Lower leg skin (tissue), 4 donors: ENCODE data around the gene MBD4. TPM values are rescaled to one million over a fixed set of nuclear protein-coding genes. Genes with fewer than 3 reads are reported as not detected.

Experiments
- DNase-seq, 2 donors: peaks; one replicate each; pipeline ENCODE4 v3.0.0-alpha.2; 2019; ENCODE audit warnings: low spot score in 2 of 2
- H3K4me3 ChIP-seq: fragments of 200-600 bp; sonication (generic); 2 replicates; pipeline ENCODE4 v1.5.1; 2017; ENCODE audit warnings: mild to moderate bottlenecking, low read depth; ENCODE audit not compliant: poor library complexity, severe bottlenecking
- CTCF ChIP-seq, 3 donors: fragments of 450-650 bp; IDR thresholded peaks; one replicate each; pipeline ENCODE4 v1.5.1; 2016; ENCODE audit warnings: antibody characterized with exemption in 3 of 3, mild to moderate bottlenecking in 3 of 3, moderate library complexity in 2 of 3
- POLR2A ChIP-seq, 2 donors: fragments of 450-650 bp; IDR thresholded peaks; one replicate each; pipeline ENCODE4 v1.6.1; 2016 to 2017; ENCODE audit warnings: antibody characterized with exemption in 2 of 2, mild to moderate bottlenecking in 1 of 2, moderate library complexity in 1 of 2
- WGBS, 2 donors: methylation state at CpG; one replicate each; pipeline ENCODE4 v1.1.5; 2018; 5-methylcytosine and 5-hydroxymethylcytosine counted together
- intact Hi-C: fragments of 100-400 bp; cut with DNase I; formaldehyde crosslinking; loops from one replicate; pipeline ENCODE4 v1.15.0; 2023; ENCODE audit warnings: low total_unique reads
- total RNA-seq, 4 donors: library from RNA; depleted of rRNA; stranded (reverse); fragments of >200 nt; gene quantifications; one replicate each; pipeline ENCODE4 v1.1.0, GENCODE V29; 2016

The MBD4 gene
- total RNA-seq, 4 donors from 2014 or later: 14.5 to 36.9 (median 18.4) TPM

- WGBS, 2 donors: 68 to 83% methylated on average over 1 of the region's 1 CpG
- DNase-seq: no peak
- no peak overlapping the region for H3K4me3 ChIP-seq
- no peak for TF ChIP-seq POLR2A (IDR thresholded peaks at IDR 0.05)
- TF ChIP-seq CTCF (IDR thresholded peaks at IDR 0.05): no peak
- intact Hi-C loops: no loop called here
These were observed 21.3 kb upstream of the MBD4 start for GRCh38 chr3:129461022-129461421.

DNA sequence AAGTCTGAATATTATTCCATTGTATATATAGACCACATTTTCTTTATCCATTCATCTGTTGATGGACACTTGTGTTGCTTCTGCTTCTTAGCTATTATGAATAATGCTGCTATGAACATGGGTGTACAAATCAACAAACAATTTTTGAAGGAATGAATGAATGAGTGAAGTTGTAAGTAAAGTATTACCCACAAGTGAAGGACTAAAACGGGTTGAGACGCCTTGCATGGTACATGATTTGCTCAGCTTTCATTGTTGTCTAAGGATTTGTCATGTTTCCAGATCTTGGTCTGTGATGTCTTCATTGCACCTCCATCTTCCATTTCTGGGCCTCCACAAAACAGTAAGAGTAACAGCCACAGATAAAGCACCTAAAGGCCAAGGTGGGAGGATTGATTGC, 20.8 kb upstream of the MBD4 start:
- no peak for TF ChIP-seq POLR2A (IDR thresholded peaks at IDR 0.05)
- TF ChIP-seq CTCF (IDR thresholded peaks at IDR 0.05): no peak
- 95 to 96% methylated on average over 2 of the region's 2 CpGs for WGBS, 2 donors
- DNase-seq: no peak
- no peak overlapping the region for H3K4me3 ChIP-seq
- intact Hi-C loops: no loop called here

DNA sequence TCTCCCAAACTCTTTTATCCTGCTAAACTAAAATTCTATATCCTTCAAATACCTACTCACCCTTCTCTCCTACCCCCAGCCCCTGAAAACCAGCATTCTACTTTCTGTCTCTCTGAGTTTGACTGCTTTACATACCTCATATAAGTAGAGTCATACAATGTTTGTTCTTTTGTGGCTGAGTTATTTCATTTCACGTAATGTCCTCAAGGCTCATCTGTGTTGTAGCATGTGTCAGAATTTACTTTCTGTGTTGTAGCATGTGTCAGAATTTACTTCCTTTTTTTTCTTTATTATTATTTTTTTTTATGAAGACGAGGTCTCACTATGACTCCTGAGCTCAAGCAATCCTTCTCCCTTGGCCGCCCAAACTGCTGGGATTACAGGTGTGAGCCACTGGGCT, 20.4 kb upstream of the MBD4 start:
- DNase-seq: no peak
- no peak overlapping the region for H3K4me3 ChIP-seq
- 94 to 95% methylated on average over 3 of the region's 3 CpGs for WGBS, 2 donors
- TF ChIP-seq CTCF (IDR thresholded peaks at IDR 0.05) (no peak), POLR2A (IDR thresholded peaks at IDR 0.05) (no peak)
- intact Hi-C loops: no loop called here

- TF ChIP-seq CTCF (IDR thresholded peaks at IDR 0.05): no peak
- no peak for TF ChIP-seq POLR2A (IDR thresholded peaks at IDR 0.05)
- no peak overlapping the region for H3K4me3 ChIP-seq
- 89 to 91% methylated on average over 1 of the region's 1 CpG for WGBS, 2 donors
- intact Hi-C loops: no loop called here
- DNase-seq: no peak
These were observed 14.0 kb upstream of the MBD4 start for GRCh38 chr3:129453732-129454131.

DNA sequence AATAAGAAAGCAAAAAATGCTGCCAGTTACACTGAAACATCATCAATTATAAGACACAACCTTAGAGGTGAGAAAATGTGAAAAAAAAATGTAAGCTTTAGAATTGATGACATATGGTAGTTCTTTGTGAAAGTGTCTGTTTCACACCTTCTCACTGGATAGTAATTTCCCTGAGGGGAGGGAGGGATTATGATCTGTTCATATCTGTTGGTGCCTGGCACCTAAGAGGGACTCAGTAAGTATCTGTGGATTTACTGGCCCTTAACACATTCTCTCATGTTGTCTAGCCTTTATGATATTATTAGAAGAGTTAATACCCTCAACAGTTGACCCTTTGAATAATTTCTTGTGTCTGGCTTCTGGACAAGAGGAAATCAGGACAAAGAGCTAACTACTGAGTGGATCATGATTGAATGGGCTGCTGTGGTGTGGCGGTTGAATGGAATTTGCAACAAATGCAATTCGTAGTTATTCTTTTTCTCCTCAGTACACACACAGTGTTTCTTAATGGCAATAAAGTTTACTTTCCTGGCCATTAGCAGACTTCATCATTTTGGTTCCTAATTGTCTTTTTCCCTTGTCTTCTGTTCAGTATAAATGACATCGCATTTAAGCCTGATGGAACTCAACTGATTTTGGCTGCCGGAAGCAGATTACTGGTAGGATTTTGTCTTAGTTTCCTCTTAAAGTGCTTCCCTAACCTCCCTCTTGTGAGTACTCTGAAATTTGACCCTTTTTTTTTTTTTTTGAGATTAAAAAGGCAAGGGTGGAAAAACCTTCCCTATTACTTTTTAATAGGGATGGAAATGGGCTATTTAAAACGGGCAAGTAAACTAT, 9.7 kb upstream of the MBD4 start:
- 71 to 78% methylated on average over 5 of the region's 5 CpGs for WGBS, 2 donors
- intact Hi-C loops: no loop called here
- H3K4me3 ChIP-seq: no peak overlapping the region
- no peak for TF ChIP-seq CTCF (IDR thresholded peaks at IDR 0.05)
- TF ChIP-seq POLR2A (IDR thresholded peaks at IDR 0.05): no peak
- no peak for DNase-seq
